HUES64 (cell line): ENCODE data around the gene MED13L.

Experiments
- H3K27ac ChIP-seq: 2 replicates; pipeline ENCODE4 v1.7.0; 2013; ENCODE audit warnings: low read depth, low read length, inconsistent platforms
- H3K27me3 ChIP-seq: 2 replicates; pipeline ENCODE4 v1.6.1; 2013; ENCODE audit warnings: mild to moderate bottlenecking, low read length; ENCODE audit not compliant: insufficient read depth
- H3K36me3 ChIP-seq: 2 replicates; pipeline ENCODE4 v1.6.1; 2013; ENCODE audit warnings: mild to moderate bottlenecking, low read length; ENCODE audit not compliant: insufficient read depth
- H3K4me1 ChIP-seq: 2 replicates; pipeline ENCODE4 v1.6.1; 2013; ENCODE audit warnings: mild to moderate bottlenecking, low read length, moderate library complexity; ENCODE audit not compliant: insufficient read depth
- H3K4me3 ChIP-seq: 2 replicates; pipeline ENCODE4 v1.5.1; 2013; ENCODE audit warnings: mild to moderate bottlenecking, low read length, moderate library complexity
- H3K9ac ChIP-seq: 2 replicates; pipeline ENCODE4 v1.6.1; 2013; ENCODE audit warnings: mild to moderate bottlenecking, low read depth, low read length
- H3K9me3 ChIP-seq: 2 replicates; pipeline ENCODE4 v1.6.1; 2013; ENCODE audit warnings: low read depth, low read length; ENCODE audit not compliant: insufficient read depth
- WGBS: fragments of 150-250, 120-280 bp; methylation state at CpG from one replicate; pipeline ENCODE4 v1.1.7; 2013; ENCODE audit warnings: missing lambda C conversion rate; 5-methylcytosine and 5-hydroxymethylcytosine counted together

MED13L gene

GRCh38 chr12:116068371-116068770, 209.1 kb downstream of the MED13L start:
- Histone ChIP-seq H3K9ac (no peak overlapping the region), H3K27ac (no peak overlapping the region), H3K36me3 (no peaks in the 10 kb centered on the region), H3K4me1 (peaks cover 16% of the 10 kb centered on the region; the same call in 1 of the 2 replicates), H3K27me3 (no peaks in the 10 kb centered on the region), H3K9me3 (no peaks in the 10 kb centered on the region), H3K4me3 (no peak overlapping the region)

DNA sequence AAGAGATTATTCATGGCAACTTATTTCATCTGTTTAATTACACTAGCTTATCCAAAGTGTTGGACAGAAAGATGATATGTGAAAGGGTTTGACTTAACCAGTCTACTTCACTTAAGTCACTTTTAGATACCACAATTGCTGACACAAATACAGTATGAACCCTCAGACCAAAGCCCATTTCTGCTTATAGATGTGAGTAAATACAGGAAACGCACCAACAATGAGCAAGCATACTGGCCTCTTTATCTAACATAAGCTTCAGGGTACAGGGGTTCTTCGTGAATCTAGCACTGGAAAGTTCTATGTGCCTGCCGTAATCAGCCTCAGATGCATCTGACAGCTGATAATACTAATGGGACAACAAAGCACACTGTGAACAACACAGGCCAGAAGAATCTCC, 209.6 kb downstream of the MED13L start:
- 93% methylated on average over 3 of the region's 3 CpGs for WGBS
- no peak overlapping the region for H3K27ac ChIP-seq

DNA sequence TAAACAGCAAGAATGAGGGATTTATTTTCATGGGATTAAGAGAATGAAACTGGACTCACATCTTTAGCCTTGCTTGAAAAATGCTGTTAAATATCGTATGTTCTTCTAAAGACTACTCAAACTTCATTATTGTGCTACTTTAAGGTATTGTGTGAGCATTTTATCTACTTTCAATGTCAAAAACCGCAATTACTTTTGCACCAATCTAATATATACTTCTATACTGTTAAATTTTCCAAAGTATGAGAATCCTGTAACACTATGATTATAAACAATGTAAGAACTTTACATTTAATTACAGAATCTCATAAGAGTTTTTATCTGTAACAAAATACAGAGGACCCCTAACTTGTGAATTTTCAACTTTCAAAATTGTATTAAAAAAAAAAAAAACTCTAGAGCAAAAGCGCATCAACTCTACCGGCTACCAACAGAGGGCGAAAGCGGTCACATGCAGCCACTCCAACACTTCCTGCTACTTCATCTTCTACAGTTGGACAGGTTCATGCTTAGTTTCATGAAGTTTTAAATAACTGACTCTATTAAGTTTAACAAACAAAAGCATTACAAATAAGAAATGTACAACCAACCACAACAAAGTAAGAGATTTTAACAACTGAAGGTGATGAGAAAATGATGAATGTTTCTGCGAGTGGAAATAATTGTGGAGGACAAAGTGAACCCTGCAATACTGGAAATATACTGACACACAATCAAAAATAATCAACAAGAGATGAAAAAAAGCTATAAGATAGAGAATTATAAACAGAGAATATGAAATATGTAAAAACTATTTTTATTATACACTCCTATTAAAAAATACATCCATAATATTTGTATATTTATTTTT, 210.9 kb downstream of the MED13L start:
- H3K4me1 ChIP-seq = peaks cover 11% of the 10 kb centered on the region; the same call in 1 of the 2 replicates
- H3K36me3 ChIP-seq = no peaks in the 10 kb centered on the region
- no peak overlapping the region for H3K9ac ChIP-seq
- no peak overlapping the region for H3K27ac ChIP-seq
- no peak overlapping the region for H3K4me3 ChIP-seq
- 33% methylated on average over 5 of the region's 7 CpGs for WGBS
- no peaks in the 10 kb centered on the region for H3K27me3 ChIP-seq
- no peaks in the 10 kb centered on the region for H3K9me3 ChIP-seq

More for the DNA sequence above, 209.6 kb downstream of the MED13L start:
- H3K27me3 ChIP-seq = no peaks in the 10 kb centered on the region
- no peaks in the 10 kb centered on the region for H3K9me3 ChIP-seq
- peaks cover 16% of the 10 kb centered on the region; the same call in 1 of the 2 replicates for H3K4me1 ChIP-seq
- no peaks in the 10 kb centered on the region for H3K36me3 ChIP-seq
- no peak overlapping the region for H3K4me3 ChIP-seq
- no peak overlapping the region for H3K9ac ChIP-seq

- Histone ChIP-seq H3K4me3 (no peak overlapping the region), H3K4me1 (peaks cover 8% of the 10 kb centered on the region; the same call in 1 of the 2 replicates), H3K9ac (no peak overlapping the region), H3K27ac (no peak overlapping the region), H3K9me3 (no peaks in the 10 kb centered on the region), H3K27me3 (no peaks in the 10 kb centered on the region), H3K36me3 (no peaks in the 10 kb centered on the region)
- WGBS = 94% methylated on average over 1 of the region's 1 CpG
These were observed 211.9 kb downstream of the MED13L start for GRCh38 chr12:116065606-116066005.

- Histone ChIP-seq H3K9ac (no peak overlapping the region), H3K27ac (no peak overlapping the region), H3K36me3 (no peaks in the 10 kb centered on the region), H3K27me3 (no peaks in the 10 kb centered on the region), H3K9me3 (no peaks in the 10 kb centered on the region), H3K4me3 (no peak overlapping the region), H3K4me1 (peaks cover 5% of the 10 kb centered on the region; the same call in 1 of the 2 replicates)
- 87% methylated on average over 4 of the region's 4 CpGs for WGBS
These were observed 213.0 kb downstream of the MED13L start for GRCh38 chr12:116064493-116064892.

- 97% methylated on average over 4 of the region's 4 CpGs for WGBS
- no peak overlapping the region for H3K9ac ChIP-seq
- no peaks in the 10 kb centered on the region for H3K36me3 ChIP-seq
- H3K4me1 ChIP-seq = peaks cover 5% of the 10 kb centered on the region; the same call in 1 of the 2 replicates
- H3K4me3 ChIP-seq = no peak overlapping the region
- no peaks in the 10 kb centered on the region for H3K9me3 ChIP-seq
- H3K27me3 ChIP-seq = no peaks in the 10 kb centered on the region
- no peak overlapping the region for H3K27ac ChIP-seq
These were observed 214.8 kb downstream of the MED13L start for GRCh38 chr12:116062698-116063097.

GRCh38 chr12:116060764-116061163, 216.7 kb downstream of the MED13L start:
- H3K27ac ChIP-seq = no peak overlapping the region
- no peaks in the 10 kb centered on the region for H3K9me3 ChIP-seq
- no peak overlapping the region for H3K9ac ChIP-seq
- peaks cover 5% of the 10 kb centered on the region; the same call in 1 of the 2 replicates for H3K4me1 ChIP-seq
- no peak overlapping the region for H3K4me3 ChIP-seq
- whole genome bisulfite sequencing = 100% methylated on average over 2 of the region's 2 CpGs
- no peaks in the 10 kb centered on the region for H3K36me3 ChIP-seq
- no peaks in the 10 kb centered on the region for H3K27me3 ChIP-seq

DNA sequence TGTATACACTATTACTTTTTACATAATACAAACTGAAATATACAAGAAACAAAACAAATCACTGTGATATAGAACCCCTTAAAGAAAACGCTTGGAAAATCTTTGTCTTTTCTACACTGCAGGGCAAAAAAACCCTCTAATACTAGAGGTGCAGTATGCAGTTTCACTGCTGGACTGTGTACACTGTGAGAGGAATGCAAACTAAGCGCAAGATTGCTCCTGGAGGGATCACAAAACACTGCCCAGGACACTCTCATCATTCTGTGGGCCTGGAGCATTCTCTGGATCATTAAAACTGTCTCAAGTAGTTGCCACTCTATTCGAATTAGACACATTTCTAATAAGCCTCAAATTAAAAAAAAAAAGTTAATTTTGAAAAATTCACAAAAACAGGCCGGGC, 217.6 kb downstream of the MED13L start:
- WGBS = 91% methylated on average over 4 of the region's 4 CpGs
- Histone ChIP-seq H3K27ac (no peak overlapping the region), H3K36me3 (no peaks in the 10 kb centered on the region), H3K4me1 (peaks cover 5% of the 10 kb centered on the region; the same call in 1 of the 2 replicates), H3K27me3 (no peaks in the 10 kb centered on the region), H3K9ac (no peak overlapping the region), H3K4me3 (no peak overlapping the region), H3K9me3 (no peaks in the 10 kb centered on the region)

DNA sequence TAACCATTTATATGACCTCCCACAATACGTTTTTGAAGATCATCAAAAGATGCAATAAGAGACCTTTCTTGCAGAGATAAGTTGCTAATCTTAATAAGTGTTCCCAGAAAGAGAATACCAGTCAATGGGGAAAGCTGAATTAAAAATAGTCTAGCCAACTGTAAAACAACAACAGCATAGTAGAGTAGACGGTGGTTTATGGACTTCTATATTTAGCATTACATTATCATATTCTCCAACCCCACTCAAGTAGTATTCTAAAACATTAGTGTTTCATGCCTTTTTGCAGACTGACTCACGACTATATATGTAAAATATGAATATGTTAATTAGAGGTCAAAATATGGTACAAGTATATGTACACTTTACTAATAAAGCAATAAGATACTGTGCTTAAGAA, 218.9 kb downstream of the MED13L start:
- 94% methylated on average over 2 of the region's 3 CpGs for WGBS
- Histone ChIP-seq H3K9ac (no peak overlapping the region), H3K27ac (no peak overlapping the region)

DNA sequence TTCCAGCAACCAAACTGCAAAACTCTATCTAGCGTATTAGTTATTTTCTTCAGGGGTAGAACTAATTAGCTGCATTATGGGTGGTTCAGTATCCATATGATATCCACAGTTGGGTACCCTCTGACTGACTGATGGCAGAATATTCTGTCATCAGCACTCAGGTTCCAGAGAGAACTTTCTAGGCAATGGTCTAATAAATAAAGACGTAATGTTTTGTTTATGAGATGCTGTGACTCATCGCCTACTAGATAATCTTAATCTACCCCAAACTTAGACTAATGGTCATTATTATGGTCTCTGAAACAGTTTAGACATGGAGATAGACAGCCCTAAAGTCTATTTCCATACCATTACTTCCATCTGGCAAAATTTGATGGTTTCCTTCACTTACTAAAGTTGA, 220.1 kb downstream of the MED13L start:
- no peaks in the 10 kb centered on the region for H3K27me3 ChIP-seq
- H3K9ac ChIP-seq = no peak overlapping the region
- 95% methylated on average over 2 of the region's 3 CpGs for WGBS
- H3K27ac ChIP-seq = no peak overlapping the region
- H3K4me3 ChIP-seq = no peak overlapping the region
- H3K9me3 ChIP-seq = no peaks in the 10 kb centered on the region
- no peaks in the 10 kb centered on the region for H3K36me3 ChIP-seq
- H3K4me1 ChIP-seq = peaks cover 9% of the 10 kb centered on the region; the same call in 1 of the 2 replicates

More for the DNA sequence above, 218.9 kb downstream of the MED13L start:
- H3K4me3 ChIP-seq = no peak overlapping the region
- H3K9me3 ChIP-seq = no peaks in the 10 kb centered on the region
- H3K4me1 ChIP-seq = peaks cover 9% of the 10 kb centered on the region; the same call in 1 of the 2 replicates
- H3K27me3 ChIP-seq = no peaks in the 10 kb centered on the region
- no peaks in the 10 kb centered on the region for H3K36me3 ChIP-seq

DNA sequence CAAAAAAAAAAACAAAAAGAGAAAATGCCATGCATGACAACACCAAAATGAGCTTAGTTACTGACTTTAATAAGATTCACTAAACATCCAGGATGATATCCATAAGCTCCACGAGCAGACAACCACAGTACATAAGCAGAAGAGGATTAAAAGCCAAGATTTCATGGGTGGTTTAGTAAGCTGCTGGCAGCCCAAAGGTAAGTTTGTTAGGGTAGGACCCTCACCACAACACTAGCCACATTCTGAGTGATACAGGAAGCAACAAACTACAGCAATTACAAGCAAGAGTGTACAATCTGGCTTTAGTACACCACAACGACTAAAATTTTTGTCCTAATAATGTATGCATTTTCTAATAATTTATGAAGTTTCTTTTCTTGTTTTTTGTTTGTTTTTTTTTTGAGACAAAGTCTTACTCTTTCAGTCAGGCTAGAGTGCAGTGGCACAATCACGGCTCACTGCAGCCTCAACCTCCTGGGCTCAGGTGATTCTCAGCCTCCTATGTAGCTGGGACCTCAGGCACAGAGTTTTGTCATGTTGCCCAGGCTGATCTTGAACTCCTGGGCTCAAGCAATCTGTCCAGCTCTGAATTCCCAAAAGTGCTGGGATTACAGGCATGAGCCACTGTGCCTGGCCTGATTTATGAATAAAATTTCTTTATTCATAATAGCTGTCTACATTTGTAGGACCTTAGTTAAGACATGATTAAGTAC, 221.4 kb downstream of the MED13L start:
- Histone ChIP-seq H3K4me1 (peaks cover 9% of the 10 kb centered on the region; the same call in 1 of the 2 replicates), H3K9ac (no peak overlapping the region), H3K27ac (no peak overlapping the region), H3K27me3 (no peaks in the 10 kb centered on the region), H3K9me3 (no peaks in the 10 kb centered on the region), H3K36me3 (no peaks in the 10 kb centered on the region), H3K4me3 (no peak overlapping the region)
- 93% methylated on average over 2 of the region's 3 CpGs for WGBS
